ENCODE data around the gene TH. TPM values are rescaled to one million over a fixed set of nuclear protein-coding genes. Genes with fewer than 3 reads are reported as not detected.

Gene TH
- total and polyA plus RNA-seq, 9 of the 15 experiments (the other 6 are each of a cell fraction or from before 2014, with no cell fraction given): not detected

- intact Hi-C loops (cut with micrococcal nuclease): no loop called here
- no peak overlapping the region for H3K27ac ChIP-seq (ENCODE audit: extremely low read depth, low read depth, low read length)
- H3K9ac ChIP-seq (ENCODE audit: insufficient read depth in 1 of 2, low read depth in 2 of 2, low read length in 2 of 2): no peak overlapping the region
- DNase-seq (ENCODE audit: extremely low read depth in 1 of 4, low spot score in 3 of 4): no peak
- H3K79me2 ChIP-seq (ENCODE audit: control insufficient read depth, insufficient read depth, low read length): no peaks in the 10 kb centered on the region
- ChIA-PET POLR2A (interaction anchor here (0.7 kb wide), 1 partner anchor 537 kb away, joined by 4 read pairs; no protein-coding TSS in a partner anchor), CTCF (ENCODE audit: low intra/inter-chr PET ratio) (no interaction called here)
- TF ChIP-seq ZNF695 (CRISPR knock-in tag; IDR thresholded peaks at IDR 0.05) (no peak), HNRNPLL (IDR thresholded peaks at IDR 0.05; ENCODE audit: low read depth, low read length, poor library complexity, severe bottlenecking) (no peak), ZNF699 (CRISPR knock-in tag; IDR thresholded peaks at IDR 0.05; ENCODE audit: insufficient replicate concordance) (no peak)
- no peak for FAIRE-seq
- in situ Hi-C loops (cut with MboI): no loop called here
- H3K4me2 ChIP-seq (ENCODE audit: insufficient read depth, low read length): no peak overlapping the region
- no peaks in the 10 kb centered on the region for H3K9me1 ChIP-seq (ENCODE audit: control insufficient read depth, insufficient read depth, low read length)
- 0% methylated on average over 6 of the region's 6 CpGs for WGBS (ENCODE audit: insufficient coverage, low coverage, missing lambda C conversion rate)
- no TSS peak for BruUV-seq (replicated peaks)
- ATAC-seq: no peak
- H2AFZ ChIP-seq (ENCODE audit: low read depth, low read length): no peak overlapping the region
- H3K4me1 ChIP-seq (replicated peaks in 1 of 2; ENCODE audit: control insufficient read depth in 2 of 2, insufficient read depth in 2 of 2, low read length in 2 of 2): peaks cover 0 to 22% of the 10 kb centered on the region in 2 experiments; a peak in 2 of 5 replicates
- peaks cover 6% of the 10 kb centered on the region; the same call in 1 of the 2 replicates for H4K20me1 ChIP-seq (replicated peaks; ENCODE audit: control insufficient read depth, insufficient read depth, low read length)
- no peaks in the 10 kb centered on the region for H3K9me3 ChIP-seq (replicated peaks; ENCODE audit: control insufficient read depth, insufficient read depth, low read depth, low read length)
- H3K4me3 ChIP-seq: no peak overlapping the region
- no peaks in the 10 kb centered on the region for H3K36me3 ChIP-seq (ENCODE audit: control insufficient read depth, insufficient read depth, low read length)
- peaks cover 8 to 44% of the 10 kb centered on the region in 2 experiments; a peak in 4 of 5 replicates for H3K27me3 ChIP-seq (ENCODE audit: control insufficient read depth in 2 of 2, insufficient read depth in 2 of 2, low read length in 2 of 2)
These were observed 47.9 kb upstream of the TH start for GRCh38 chr11:2219318-2220017.

GRCh38 chr11:2218031-2218633 is 46.5 kb upstream of the TH start:
- ChIA-PET POLR2A (interaction anchor here (0.6 to 0.7 kb wide), 2 partner anchors 15 to 26 kb away, joined by 3 read pairs; no protein-coding TSS in a partner anchor), CTCF (ENCODE audit: low intra/inter-chr PET ratio) (no interaction called here)
- intact Hi-C loops (cut with micrococcal nuclease): no loop called here

More at GRCh38 chr11:2218031-2218633, 46.5 kb upstream of the TH start:
- H3K4me1 ChIP-seq (replicated peaks in 1 of 2; ENCODE audit: control insufficient read depth in 2 of 2, insufficient read depth in 2 of 2, low read length in 2 of 2): peaks cover 0 to 23% of the 10 kb centered on the region in 2 experiments; a peak in 2 of 5 replicates
- H4K20me1 ChIP-seq (replicated peaks; ENCODE audit: control insufficient read depth, insufficient read depth, low read length): peaks cover 10% of the 10 kb centered on the region
- no peaks in the 10 kb centered on the region for H3K9me3 ChIP-seq (replicated peaks; ENCODE audit: control insufficient read depth, insufficient read depth, low read depth, low read length)
- no peak for ATAC-seq
- no TSS peak for BruUV-seq (replicated peaks)
- no peaks in the 10 kb centered on the region for H3K36me3 ChIP-seq (ENCODE audit: control insufficient read depth, insufficient read depth, low read length)
- in situ Hi-C loops (cut with MboI): no loop called here
- peaks cover 16 to 50% of the 10 kb centered on the region in 2 experiments; a peak in 4 of 5 replicates for H3K27me3 ChIP-seq (ENCODE audit: control insufficient read depth in 2 of 2, insufficient read depth in 2 of 2, low read length in 2 of 2)
- no peak overlapping the region for H3K27ac ChIP-seq (ENCODE audit: extremely low read depth, low read depth, low read length)
- no peak overlapping the region for H3K9ac ChIP-seq (ENCODE audit: insufficient read depth in 1 of 2, low read depth in 2 of 2, low read length in 2 of 2)
- no peak for FAIRE-seq
- H3K9me1 ChIP-seq (ENCODE audit: control insufficient read depth, insufficient read depth, low read length): no peaks in the 10 kb centered on the region
- H3K79me2 ChIP-seq (ENCODE audit: control insufficient read depth, insufficient read depth, low read length): no peaks in the 10 kb centered on the region
- no peak for TF ChIP-seq PHB2 (IDR thresholded peaks at IDR 0.05; ENCODE audit: low read depth)
- no peak for TF ChIP-seq JUN (IDR thresholded peaks at IDR 0.05; ENCODE audit: borderline replicate concordance, low read depth, low read length)
- TF ChIP-seq JUN (CRISPR knock-in tag; IDR thresholded peaks at IDR 0.05; ENCODE audit: borderline replicate concordance): no peak
- TF ChIP-seq PURB (CRISPR knock-in tag; IDR thresholded peaks at IDR 0.05; ENCODE audit: low read depth): no peak
- TF ChIP-seq ZNF408 (CRISPR knock-in tag; IDR thresholded peaks at IDR 0.05; ENCODE audit: low read depth): no peak
- TF ChIP-seq ZSCAN29 (IDR thresholded peaks at IDR 0.05): no peak
- WGBS (ENCODE audit: insufficient coverage, low coverage, missing lambda C conversion rate): 0% methylated on average over 3 of the region's 3 CpGs
- no peak for DNase-seq (ENCODE audit: extremely low read depth in 1 of 4, low spot score in 3 of 4)
- no peak overlapping the region for H3K4me3 ChIP-seq
- H3K4me2 ChIP-seq (ENCODE audit: insufficient read depth, low read length): no peak overlapping the region
- no peak overlapping the region for H2AFZ ChIP-seq (ENCODE audit: low read depth, low read length)

All from K562 (cell line).